Measurements from ENCODE around the gene ALX4.

Gene ALX4

GRCh38 chr11:44244639-44245310 lies 65.2 kb downstream of the ALX4 start:
- Histone ChIP-seq H3K9me3 (ENCODE audit: severe bottlenecking) (no peaks in the 10 kb centered on the region), H3K27ac (no peak overlapping the region), H3K36me3 (peaks cover 5% of the 10 kb centered on the region), H3K4me3 (ENCODE audit: low read depth, low read length) (no peak overlapping the region), H3K27me3 (ENCODE audit: insufficient read depth, low read depth, severe bottlenecking) (no peaks in the 10 kb centered on the region)
- TF ChIP-seq, protein P1, sequence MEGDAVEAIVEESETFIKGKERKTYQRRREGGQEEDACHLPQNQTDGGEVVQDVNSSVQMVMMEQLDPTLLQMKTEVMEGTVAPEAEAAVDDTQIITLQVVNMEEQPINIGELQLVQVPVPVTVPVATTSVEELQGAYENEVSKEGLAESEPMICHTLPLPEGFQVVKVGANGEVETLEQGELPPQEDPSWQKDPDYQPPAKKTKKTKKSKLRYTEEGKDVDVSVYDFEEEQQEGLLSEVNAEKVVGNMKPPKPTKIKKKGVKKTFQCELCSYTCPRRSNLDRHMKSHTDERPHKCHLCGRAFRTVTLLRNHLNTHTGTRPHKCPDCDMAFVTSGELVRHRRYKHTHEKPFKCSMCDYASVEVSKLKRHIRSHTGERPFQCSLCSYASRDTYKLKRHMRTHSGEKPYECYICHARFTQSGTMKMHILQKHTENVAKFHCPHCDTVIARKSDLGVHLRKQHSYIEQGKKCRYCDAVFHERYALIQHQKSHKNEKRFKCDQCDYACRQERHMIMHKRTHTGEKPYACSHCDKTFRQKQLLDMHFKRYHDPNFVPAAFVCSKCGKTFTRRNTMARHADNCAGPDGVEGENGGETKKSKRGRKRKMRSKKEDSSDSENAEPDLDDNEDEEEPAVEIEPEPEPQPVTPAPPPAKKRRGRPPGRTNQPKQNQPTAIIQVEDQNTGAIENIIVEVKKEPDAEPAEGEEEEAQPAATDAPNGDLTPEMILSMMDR (IDR thresholded peaks at IDR 0.05; ENCODE audit: low read depth, low read length) = no peak
- no peak for DNase-seq

DNA sequence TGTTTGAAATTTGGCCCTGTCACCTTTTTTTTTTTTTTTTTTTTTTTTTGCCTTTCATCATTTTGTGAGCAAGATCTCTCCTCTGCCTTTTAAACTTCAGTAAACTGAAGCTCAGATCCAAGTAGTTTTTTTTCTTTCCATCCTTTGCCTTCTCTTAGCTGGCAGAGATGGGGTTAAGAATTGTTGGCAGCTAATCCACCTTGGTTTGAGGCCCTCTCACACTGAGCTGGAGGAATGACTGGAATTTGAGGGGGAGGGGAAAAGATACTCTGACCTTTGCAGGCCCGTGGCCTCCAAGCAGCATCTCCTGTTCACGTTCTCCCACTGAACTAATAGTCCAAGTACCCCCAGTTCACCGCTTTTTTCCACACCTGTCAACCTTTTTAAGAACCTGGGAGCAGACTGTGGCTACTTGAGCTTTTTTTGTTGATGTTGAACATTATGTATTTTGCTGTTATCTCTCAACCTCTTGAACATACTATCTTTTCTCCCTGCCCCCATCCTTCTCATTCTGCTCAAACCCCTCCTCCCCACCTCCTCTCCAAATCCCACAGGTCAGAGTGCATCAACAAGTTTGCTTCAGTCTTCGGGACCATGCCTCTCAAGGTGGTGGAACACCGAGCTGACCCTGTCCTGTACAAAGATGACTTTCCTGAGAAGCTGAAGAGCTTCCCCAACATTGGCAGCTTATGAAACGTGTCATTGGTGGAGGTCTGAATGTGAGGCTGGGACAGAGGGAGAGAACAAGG lies 66.2 kb downstream of the ALX4 start:
- Histone ChIP-seq H3K4me3 (ENCODE audit: low read depth, low read length) (no peak overlapping the region), H3K36me3 (peaks cover 5% of the 10 kb centered on the region), H3K9me3 (ENCODE audit: severe bottlenecking) (no peaks in the 10 kb centered on the region), H3K27ac (no peak overlapping the region), H3K27me3 (ENCODE audit: insufficient read depth, low read depth, severe bottlenecking) (no peaks in the 10 kb centered on the region)
- TF ChIP-seq, protein P1 (IDR thresholded peaks at IDR 0.05; ENCODE audit: low read depth, low read length) = no peak
- no peak for DNase-seq

GRCh38 chr11:44243086-44243485 lies 66.9 kb downstream of the ALX4 start:
- H3K9me3 ChIP-seq (ENCODE audit: severe bottlenecking) = no peaks in the 10 kb centered on the region
- no peak overlapping the region for H3K27ac ChIP-seq
- H3K36me3 ChIP-seq = peaks cover 5% of the 10 kb centered on the region
- TF ChIP-seq, protein P1 (IDR thresholded peaks at IDR 0.05; ENCODE audit: low read depth, low read length) = no peak
- no peaks in the 10 kb centered on the region for H3K27me3 ChIP-seq (ENCODE audit: insufficient read depth, low read depth, severe bottlenecking)
- DNase-seq = no peak
- no peak overlapping the region for H3K4me3 ChIP-seq (ENCODE audit: low read depth, low read length)

GRCh38 chr11:44241851-44242250 lies 68.1 kb downstream of the ALX4 start:
- H3K36me3 ChIP-seq = peaks cover 10% of the 10 kb centered on the region
- no peaks in the 10 kb centered on the region for H3K27me3 ChIP-seq (ENCODE audit: insufficient read depth, low read depth, severe bottlenecking)
- H3K4me3 ChIP-seq (ENCODE audit: low read depth, low read length) = no peak overlapping the region
- TF ChIP-seq, protein P1 (IDR thresholded peaks at IDR 0.05; ENCODE audit: low read depth, low read length) = no peak
- no peak for DNase-seq
- no peak overlapping the region for H3K27ac ChIP-seq
- no peaks in the 10 kb centered on the region for H3K9me3 ChIP-seq (ENCODE audit: severe bottlenecking)

DNA sequence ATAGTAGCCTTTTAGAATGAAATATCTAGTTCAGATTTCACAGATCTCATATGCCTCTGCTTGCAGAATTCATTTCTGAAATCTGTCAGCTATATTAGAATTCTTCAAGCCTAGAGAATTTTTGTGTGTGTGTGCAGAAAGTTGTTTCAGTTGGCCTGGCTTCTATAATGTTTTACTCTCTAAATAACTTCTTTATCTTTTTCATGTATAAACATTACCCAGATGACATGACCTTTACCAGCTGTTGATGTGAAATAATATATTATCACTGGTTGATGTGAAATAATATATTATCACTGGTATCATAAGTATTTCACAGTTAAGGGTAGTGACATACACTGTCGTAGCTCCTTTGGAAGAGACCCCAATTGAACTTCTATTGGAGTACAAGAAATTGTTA lies 72.8 kb downstream of the ALX4 start:
- no peak for DNase-seq

More for the DNA sequence above, 72.8 kb downstream of the ALX4 start:
- Histone ChIP-seq H3K4me3 (ENCODE audit: low read depth, low read length) (no peak overlapping the region), H3K36me3 (peaks cover 19% of the 10 kb centered on the region), H3K27ac (no peak overlapping the region), H3K27me3 (ENCODE audit: insufficient read depth, low read depth, severe bottlenecking) (no peaks in the 10 kb centered on the region), H3K9me3 (ENCODE audit: severe bottlenecking) (no peaks in the 10 kb centered on the region)
- TF ChIP-seq, protein P1 (IDR thresholded peaks at IDR 0.05; ENCODE audit: low read depth, low read length) = no peak
